HG03060 (cell line): Measurements from ENCODE around the gene MYOF.
"Not testable (repeated sequence)": the region's sequence is repeated elsewhere in the genome, so short reads cannot be mapped to it uniquely, and the experiment has no call there.

Source experiments
- ATAC-seq: cut with Tn5 transposase; IDR thresholded peaks from one replicate; pipeline ENCODE4 v1.9.1; 2021; ENCODE audit warnings: low read depth, moderate number of reproducible peaks; ENCODE audit not compliant: unreplicated experiment

Gene MYOF

GRCh38 chr10:93457511-93457910 lies 24.6 kb downstream of the MYOF start:
- ATAC-seq: no peak

GRCh38 chr10:93456480-93456879 lies 25.7 kb downstream of the MYOF start:
- no peak for ATAC-seq

GRCh38 chr10:93454736-93455135 lies 27.4 kb downstream of the MYOF start:
- ATAC-seq: no peak

- ATAC-seq: no peak
Measured at GRCh38 chr10:93454146-93454545, 28.0 kb downstream of the MYOF start.

- ATAC-seq: no peak
Measured at GRCh38 chr10:93452143-93452542, 30.0 kb downstream of the MYOF start.

- no peak for ATAC-seq
Measured at GRCh38 chr10:93451244-93451947, 30.7 kb downstream of the MYOF start.

- no peak for ATAC-seq
Measured at GRCh38 chr10:93447970-93448369, 34.2 kb downstream of the MYOF start.

- no peak for ATAC-seq
Measured at GRCh38 chr10:93447019-93447418, 35.1 kb downstream of the MYOF start.

GRCh38 chr10:93445978-93446720 lies 36.0 kb downstream of the MYOF start:
- no peak for ATAC-seq

- no peak for ATAC-seq
Measured at GRCh38 chr10:93445097-93445960, 36.8 kb downstream of the MYOF start.

GRCh38 chr10:93443481-93443880 lies 38.7 kb downstream of the MYOF start:
- ATAC-seq: no peak

- ATAC-seq: not testable (repeated sequence)
Measured at GRCh38 chr10:93442721-93443120, 39.4 kb downstream of the MYOF start.

GRCh38 chr10:93440591-93441091 lies 41.5 kb downstream of the MYOF start:
- ATAC-seq: no peak

GRCh38 chr10:93438613-93439253 lies 43.4 kb downstream of the MYOF start:
- ATAC-seq: no peak

GRCh38 chr10:93437946-93438612 lies 44.1 kb downstream of the MYOF start:
- ATAC-seq: no peak

- no peak for ATAC-seq
Measured at GRCh38 chr10:93437086-93437945, 44.8 kb downstream of the MYOF start.

GRCh38 chr10:93436591-93437085 lies 45.5 kb downstream of the MYOF start:
- no peak for ATAC-seq

- no peak for ATAC-seq
Measured at GRCh38 chr10:93435621-93436397, 46.3 kb downstream of the MYOF start.
